Osteocyte (in vitro differentiated cells): ENCODE measurements around the gene HSD17B12. TPM values are rescaled to one million over a fixed set of nuclear protein-coding genes. Genes with fewer than 3 reads are reported as not detected.

ENCODE experiments used
- DNase-seq: peaks from one replicate; pipeline ENCODE4 v3.0.0; 2021; ENCODE audit warnings: mixed read lengths; ENCODE audit not compliant: unreplicated experiment; ENCODE audit errors: extremely low spot score
- H3K27ac Mint-ChIP-seq: one replicate; pipeline ENCODE4 v1.8.0; 2021; ENCODE audit warnings: mild to moderate bottlenecking, mixed read lengths; ENCODE audit not compliant: unreplicated experiment
- H3K27me3 Mint-ChIP-seq: one replicate; pipeline ENCODE4 v1.8.0; 2021; ENCODE audit warnings: mixed read lengths; ENCODE audit not compliant: unreplicated experiment
- H3K36me3 Mint-ChIP-seq: one replicate; pipeline ENCODE4 v1.8.0; 2021; ENCODE audit warnings: mixed read lengths; ENCODE audit not compliant: unreplicated experiment
- H3K4me1 Mint-ChIP-seq: one replicate; pipeline ENCODE4 v1.8.0; 2021; ENCODE audit warnings: mixed read lengths; ENCODE audit not compliant: unreplicated experiment
- H3K4me3 Mint-ChIP-seq: one replicate; pipeline ENCODE4 v1.8.0; 2021; ENCODE audit warnings: mild to moderate bottlenecking, moderate library complexity, mixed read lengths; ENCODE audit not compliant: unreplicated experiment
- H3K9me3 Mint-ChIP-seq: one replicate; pipeline ENCODE4 v1.8.0; 2021; ENCODE audit warnings: mixed read lengths; ENCODE audit not compliant: unreplicated experiment
- total RNA-seq: library from RNA; stranded (reverse); gene quantifications from 2 replicates; pipeline ENCODE4 v1.2.1, GENCODE V29; 2021
- TF ChIP-seq, protein P1 (sequence below): fragments of 200-600 bp; sonication (generic); IDR thresholded peaks from 2 replicates; pipeline ENCODE4 v1.5.0; 2021; ENCODE audit warnings: antibody characterized with exemption, mild to moderate bottlenecking, moderate library complexity

HSD17B12 gene
- total RNA-seq, 1 donor from 2014 or later: 81.6 TPM

DNA sequence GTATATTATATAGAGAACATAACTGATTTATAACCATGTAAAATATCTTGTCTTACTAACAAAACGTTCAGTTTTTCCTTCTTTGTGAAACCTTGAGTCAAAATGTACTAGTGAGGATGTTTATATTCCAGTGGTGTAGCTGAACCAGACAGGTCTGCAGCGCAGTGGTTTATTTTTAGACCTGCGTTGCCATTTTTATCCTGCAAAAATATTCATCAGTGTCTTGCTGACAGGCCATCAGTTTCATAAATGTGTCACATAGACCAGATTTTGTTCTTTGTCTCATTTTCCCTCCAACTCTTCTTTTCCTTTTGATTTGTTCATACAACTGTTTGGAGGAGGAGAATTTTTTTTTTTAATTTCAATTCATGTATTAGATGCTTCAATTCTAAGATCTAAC lies 43.1 kb downstream of the HSD17B12 start:
- Mint-ChIP-seq H3K4me3 (no peak overlapping the region), H3K36me3 (peaks cover 6% of the 10 kb centered on the region), H3K27me3 (no peaks in the 10 kb centered on the region), H3K9me3 (peaks cover 1% of the 10 kb centered on the region), H3K4me1 (no peaks in the 10 kb centered on the region), H3K27ac (no peak overlapping the region)
- no peak for DNase-seq
- TF ChIP-seq, protein P1, sequence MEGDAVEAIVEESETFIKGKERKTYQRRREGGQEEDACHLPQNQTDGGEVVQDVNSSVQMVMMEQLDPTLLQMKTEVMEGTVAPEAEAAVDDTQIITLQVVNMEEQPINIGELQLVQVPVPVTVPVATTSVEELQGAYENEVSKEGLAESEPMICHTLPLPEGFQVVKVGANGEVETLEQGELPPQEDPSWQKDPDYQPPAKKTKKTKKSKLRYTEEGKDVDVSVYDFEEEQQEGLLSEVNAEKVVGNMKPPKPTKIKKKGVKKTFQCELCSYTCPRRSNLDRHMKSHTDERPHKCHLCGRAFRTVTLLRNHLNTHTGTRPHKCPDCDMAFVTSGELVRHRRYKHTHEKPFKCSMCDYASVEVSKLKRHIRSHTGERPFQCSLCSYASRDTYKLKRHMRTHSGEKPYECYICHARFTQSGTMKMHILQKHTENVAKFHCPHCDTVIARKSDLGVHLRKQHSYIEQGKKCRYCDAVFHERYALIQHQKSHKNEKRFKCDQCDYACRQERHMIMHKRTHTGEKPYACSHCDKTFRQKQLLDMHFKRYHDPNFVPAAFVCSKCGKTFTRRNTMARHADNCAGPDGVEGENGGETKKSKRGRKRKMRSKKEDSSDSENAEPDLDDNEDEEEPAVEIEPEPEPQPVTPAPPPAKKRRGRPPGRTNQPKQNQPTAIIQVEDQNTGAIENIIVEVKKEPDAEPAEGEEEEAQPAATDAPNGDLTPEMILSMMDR: no peak

DNA sequence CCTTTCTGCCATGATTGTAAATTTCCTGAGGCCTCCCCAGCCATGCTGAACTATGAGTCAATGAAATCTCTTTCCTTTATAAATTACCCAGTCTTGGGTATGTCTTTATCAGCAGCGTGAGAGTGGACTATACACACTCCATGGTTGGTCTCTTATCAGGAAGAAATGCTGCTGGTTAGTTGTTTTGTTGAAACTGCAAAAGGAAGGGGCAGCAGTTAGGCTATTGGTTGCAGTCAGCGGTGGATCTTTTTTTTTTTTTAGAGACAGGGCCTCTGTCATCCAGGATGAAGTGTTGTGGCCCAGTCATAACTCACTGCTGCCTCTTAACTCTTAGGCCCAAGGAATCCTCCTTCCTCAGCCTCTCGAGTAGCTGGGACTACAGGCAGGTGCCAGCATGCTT lies 51.7 kb downstream of the HSD17B12 start:
- Mint-ChIP-seq H3K9me3 (no peaks in the 10 kb centered on the region), H3K36me3 (peaks cover 13% of the 10 kb centered on the region), H3K27me3 (no peaks in the 10 kb centered on the region), H3K4me1 (peaks cover 17% of the 10 kb centered on the region), H3K4me3 (no peak overlapping the region), H3K27ac (no peak overlapping the region)
- DNase-seq: no peak
- TF ChIP-seq, protein P1: no peak

DNA sequence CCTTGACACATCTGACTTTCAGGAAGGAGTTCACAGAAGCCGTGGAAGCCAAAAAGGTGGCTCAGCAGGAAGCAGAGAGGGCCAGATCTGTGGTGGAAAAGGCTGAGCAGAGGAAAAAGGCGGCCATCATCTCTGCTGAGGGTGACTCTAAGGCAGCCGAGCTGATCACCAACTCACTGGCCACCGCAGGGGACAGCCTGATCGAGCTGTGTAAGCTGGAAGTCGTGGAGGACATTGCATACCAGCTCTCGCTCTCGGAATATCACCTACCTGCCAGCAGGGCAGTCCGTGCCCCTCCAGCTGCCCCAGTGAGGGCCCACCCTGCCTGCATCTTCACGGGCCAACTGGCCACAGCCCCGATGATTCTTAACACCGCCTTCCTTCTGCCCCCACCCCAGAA lies 53.7 kb downstream of the HSD17B12 start:
- Mint-ChIP-seq H3K27me3 (no peaks in the 10 kb centered on the region), H3K27ac (no peak overlapping the region), H3K4me3 (no peak overlapping the region), H3K36me3 (peaks cover 13% of the 10 kb centered on the region), H3K9me3 (no peaks in the 10 kb centered on the region), H3K4me1 (peaks cover 33% of the 10 kb centered on the region)
- no peak for DNase-seq
- TF ChIP-seq, protein P1: no peak

DNA sequence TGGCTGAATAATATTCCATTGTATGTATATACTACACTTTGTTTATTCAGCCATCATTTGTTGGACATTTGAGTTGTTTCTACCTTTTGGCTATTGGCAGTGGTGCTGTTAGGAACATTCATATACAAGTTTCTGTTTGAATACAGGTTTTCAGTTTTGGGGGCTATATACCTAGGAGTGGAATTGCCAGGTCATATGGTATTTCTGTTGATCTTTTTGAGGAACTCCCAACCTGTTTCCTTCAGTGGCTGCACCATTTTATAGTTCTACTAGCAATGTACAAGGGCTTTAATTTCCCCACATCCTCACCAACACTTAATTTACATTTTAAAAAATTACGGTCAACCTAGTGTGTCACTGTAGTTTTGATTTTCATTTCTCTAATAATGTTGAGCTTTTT lies 54.6 kb downstream of the HSD17B12 start:
- Mint-ChIP-seq H3K4me1 (peaks cover 34% of the 10 kb centered on the region), H3K27ac (no peak overlapping the region), H3K9me3 (no peaks in the 10 kb centered on the region), H3K4me3 (no peak overlapping the region), H3K27me3 (no peaks in the 10 kb centered on the region), H3K36me3 (peaks cover 15% of the 10 kb centered on the region)
- DNase-seq: no peak
- TF ChIP-seq, protein P1: no peak

DNA sequence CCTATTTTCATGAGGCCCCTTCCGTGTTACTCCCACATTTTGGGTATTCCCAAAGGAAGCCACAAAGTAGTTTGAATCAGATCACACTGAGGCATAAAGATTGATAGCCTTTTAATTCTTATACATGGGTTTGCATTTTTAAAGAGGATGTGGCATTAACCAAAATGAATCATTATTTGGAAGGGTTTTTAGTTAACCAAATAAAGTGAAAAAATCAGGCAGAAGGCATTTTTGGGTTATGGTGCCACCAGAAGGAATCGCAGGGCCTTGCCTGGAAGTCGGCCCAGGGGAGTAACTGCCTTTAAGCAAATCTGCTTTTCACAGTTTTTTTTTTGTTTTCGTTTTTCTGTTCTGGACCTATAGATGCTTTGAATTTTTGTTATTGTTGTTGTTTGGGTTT lies 55.4 kb downstream of the HSD17B12 start:
- Mint-ChIP-seq H3K4me1 (peaks cover 34% of the 10 kb centered on the region), H3K36me3 (peaks cover 13% of the 10 kb centered on the region), H3K4me3 (peak overlapping the region; percentile 22), H3K27me3 (no peaks in the 10 kb centered on the region), H3K9me3 (no peaks in the 10 kb centered on the region), H3K27ac (peak overlapping the region; percentile 89)
- no peak for DNase-seq
- TF ChIP-seq, protein P1: peak; percentile 15
